SK-N-SH treated with all-trans-retinoic acid at 6 μM for 48 hours (cell line): ENCODE results near the gene ARHGAP35.

Experiments
- ARNTL ChIP-seq: fragments of 450-650 bp; formaldehyde crosslinking; IDR thresholded peaks from 2 replicates; pipeline ENCODE4 v1.5.0; 2020; ENCODE audit warnings: low read depth, mild to moderate bottlenecking, moderate library complexity, borderline replicate concordance
- BACH2 ChIP-seq: fragments of 250-450 bp; sonication (Bioruptor Pico); IDR thresholded peaks from 2 replicates; pipeline ENCODE4 v1.9.0; 2021; ENCODE audit warnings: mild to moderate bottlenecking, borderline replicate concordance
- CREB5 ChIP-seq: fragments of 250-450 bp; sonication (Bioruptor Pico); IDR thresholded peaks from 2 replicates; pipeline ENCODE4 v1.5.1; 2020; ENCODE audit warnings: low read depth, mild to moderate bottlenecking, moderate library complexity
- CSDC2 ChIP-seq: fragments of 250-450 bp; sonication (Bioruptor Pico); IDR thresholded peaks from 2 replicates; pipeline ENCODE4 v1.5.0; 2020; ENCODE audit warnings: mild to moderate bottlenecking, moderate library complexity
- OSR1 ChIP-seq: fragments of 250-450 bp; sonication (Bioruptor Pico); IDR thresholded peaks from 2 replicates; pipeline ENCODE4 v1.8.0; 2022; ENCODE audit warnings: moderate library complexity, mild to moderate bottlenecking, inconsistent platforms
- PATZ1 ChIP-seq: fragments of 250-450 bp; sonication (Bioruptor Pico); IDR thresholded peaks from 2 replicates; pipeline ENCODE4 v1.8.0; 2020; ENCODE audit warnings: mild to moderate bottlenecking, moderate library complexity, borderline replicate concordance
- PPARA ChIP-seq: fragments of 250-450 bp; sonication (Bioruptor Pico); IDR thresholded peaks from 2 replicates; pipeline ENCODE4 v1.5.0; 2020; ENCODE audit warnings: mild to moderate bottlenecking, borderline replicate concordance
- RARB ChIP-seq: fragments of 250-450 bp; sonication (Bioruptor Pico); IDR thresholded peaks from 2 replicates; pipeline ENCODE4 v1.8.0; 2021; ENCODE audit warnings: mild to moderate bottlenecking, moderate library complexity
- TSHZ2 ChIP-seq: fragments of 250-450 bp; sonication (Bioruptor Pico); IDR thresholded peaks from 2 replicates; pipeline ENCODE4 v1.5.0; 2020; ENCODE audit warnings: mild to moderate bottlenecking, moderate library complexity
- ZC3H10 ChIP-seq: fragments of 250-450 bp; sonication (Bioruptor Pico); IDR thresholded peaks from 2 replicates; pipeline ENCODE4 v1.5.1; 2021; ENCODE audit warnings: mild to moderate bottlenecking, moderate library complexity
- ZFP30 ChIP-seq: fragments of 450-650 bp; formaldehyde crosslinking; IDR thresholded peaks from 2 replicates; pipeline ENCODE4 v1.5.0; 2022; ENCODE audit warnings: mild to moderate bottlenecking, moderate library complexity
- ZNF565 ChIP-seq: fragments of 450-650 bp; formaldehyde crosslinking; conservative IDR thresholded peaks from 2 replicates; pipeline ENCODE4 v1.5.0; 2020; ENCODE audit warnings: low read depth, mild to moderate bottlenecking, moderate library complexity
- ZNF8 ChIP-seq: fragments of 450-650 bp; formaldehyde crosslinking; IDR thresholded peaks from 2 replicates; pipeline ENCODE4 v1.5.0; 2020; ENCODE audit warnings: mild to moderate bottlenecking, moderate library complexity

- TF ChIP-seq ZNF8 (CRISPR knock-in tag) (no peak), BACH2 (CRISPR knock-in tag) (no peak), CSDC2 (CRISPR knock-in tag) (no peak), OSR1 (CRISPR knock-in tag) (no peak), ZFP30 (CRISPR knock-in tag) (no peak), TSHZ2 (CRISPR knock-in tag) (no peak), ZC3H10 (no peak), CREB5 (no peak), PATZ1 (CRISPR knock-in tag) (no peak), PPARA (no peak), RARB (CRISPR knock-in tag) (no peak), ZNF565 (CRISPR knock-in tag) (no peak), ARNTL (CRISPR knock-in tag) (no peak)
Measured at GRCh38 chr19:46841458-46842083, 19.2 kb upstream of the ARHGAP35 start.
